HepG2 (cell line): ENCODE results near the gene TNFAIP1. TPM values are rescaled to one million over a fixed set of nuclear protein-coding genes. Genes with fewer than 3 reads are reported as not detected.

Source experiments
- DR1 ChIP-seq: sonication (generic); formaldehyde crosslinking; IDR thresholded peaks from 2 replicates; pipeline ENCODE4 v1.8.0; 2021; ENCODE audit warnings: mild to moderate bottlenecking, missing genetic modification reagents, inconsistent platforms
- HDAC6 ChIP-seq: fragments of 200-600 bp; sonication (generic); IDR thresholded peaks from 2 replicates; pipeline ENCODE4 v1.7.0; 2017; ENCODE audit warnings: mild to moderate bottlenecking, antibody characterized with exemption, low read length, low read depth
- IRF2 ChIP-seq: IDR thresholded peaks from 2 replicates; pipeline ENCODE4 v1.6.1; 2018; ENCODE audit warnings: missing genetic modification reagents, missing compliant biosample characterization
- SIN3A ChIP-seq: IDR thresholded peaks from 2 replicates; pipeline ENCODE4 v1.6.1; 2011; ENCODE audit warnings: low read depth, mild to moderate bottlenecking, control low read depth, low read length, borderline replicate concordance
- ZNF276 ChIP-seq: sonication (generic); formaldehyde crosslinking; IDR thresholded peaks from 2 replicates; pipeline ENCODE4 v1.4.0; 2020; ENCODE audit warnings: mild to moderate bottlenecking, low read depth, missing genetic modification reagents
- polyA plus RNA-seq, 8 experiments: library from polyadenylated mRNA; depleted of rRNA in 3 of 8; stranded (reverse) in 7 of 8; unstranded in 1 of 8; fragments of >200 nt; fragmentation: Illumina TruSeq in 4 of 8; extraction: Trizol in 4 of 8; gene quantifications; 2 replicates each; pipeline versions ENCODE4 v1.2.1 to v1.2.3, GENCODE V29; 2011 to 2016; ENCODE audit warnings: low read depth in 4 of 8, missing spikeins in 1 of 8, mixed read lengths in 1 of 8; ENCODE audit not compliant: insufficient read depth in 1 of 8
- total RNA-seq, 5 experiments: library from RNA; depleted of rRNA; stranded (reverse); fragments of >200 nt; fragmentation: Illumina TruSeq; extraction: Trizol; gene quantifications; 2 replicates each; pipeline ENCODE4 v1.2.3, GENCODE V29; 2016; ENCODE audit warnings: low read depth in 1 of 5
- TF ChIP-seq, protein P1 (sequence below): sonication (generic); formaldehyde crosslinking; IDR thresholded peaks from 2 replicates; pipeline ENCODE4 v1.4.0; 2020; ENCODE audit warnings: missing genetic modification reagents
- TF ChIP-seq, protein P2 (sequence below): sonication (generic); formaldehyde crosslinking; IDR thresholded peaks from 2 replicates; pipeline ENCODE4 v1.5.0; 2020; ENCODE audit warnings: missing genetic modification reagents, mild to moderate bottlenecking, borderline replicate concordance

The TNFAIP1 gene
- total and polyA plus RNA-seq, 2 of the 13 experiments (the other 11 are each of a cell fraction or from before 2014, with no cell fraction given) = 17.5 to 40.6 TPM

DNA sequence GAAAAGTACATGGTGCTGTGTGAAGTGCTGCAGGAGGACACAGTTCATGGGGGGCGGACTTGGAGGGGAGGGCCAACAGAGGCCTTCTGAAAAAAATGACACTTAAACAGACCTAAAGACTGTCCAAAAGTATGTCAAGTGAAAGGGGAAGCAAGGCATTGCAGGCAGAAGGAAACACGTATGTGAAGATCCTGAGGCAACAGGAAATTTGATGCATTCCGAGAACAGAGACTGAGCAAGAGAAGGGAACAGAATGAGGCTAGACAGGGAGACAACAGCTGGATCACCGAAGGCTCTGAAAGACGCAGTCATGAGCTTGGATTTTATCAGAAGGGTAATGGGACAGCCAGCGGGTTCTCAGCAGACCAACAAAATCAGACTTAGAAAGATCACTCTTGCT is 1.4 kb upstream of the TNFAIP1 start (continued):
- TF ChIP-seq ZNF276 (CRISPR knock-in tag) (no peak), SIN3A (no peak), DR1 (CRISPR knock-in tag) (no peak), HDAC6 (no peak), IRF2 (CRISPR knock-in tag) (no peak)
- TF ChIP-seq, protein P1, sequence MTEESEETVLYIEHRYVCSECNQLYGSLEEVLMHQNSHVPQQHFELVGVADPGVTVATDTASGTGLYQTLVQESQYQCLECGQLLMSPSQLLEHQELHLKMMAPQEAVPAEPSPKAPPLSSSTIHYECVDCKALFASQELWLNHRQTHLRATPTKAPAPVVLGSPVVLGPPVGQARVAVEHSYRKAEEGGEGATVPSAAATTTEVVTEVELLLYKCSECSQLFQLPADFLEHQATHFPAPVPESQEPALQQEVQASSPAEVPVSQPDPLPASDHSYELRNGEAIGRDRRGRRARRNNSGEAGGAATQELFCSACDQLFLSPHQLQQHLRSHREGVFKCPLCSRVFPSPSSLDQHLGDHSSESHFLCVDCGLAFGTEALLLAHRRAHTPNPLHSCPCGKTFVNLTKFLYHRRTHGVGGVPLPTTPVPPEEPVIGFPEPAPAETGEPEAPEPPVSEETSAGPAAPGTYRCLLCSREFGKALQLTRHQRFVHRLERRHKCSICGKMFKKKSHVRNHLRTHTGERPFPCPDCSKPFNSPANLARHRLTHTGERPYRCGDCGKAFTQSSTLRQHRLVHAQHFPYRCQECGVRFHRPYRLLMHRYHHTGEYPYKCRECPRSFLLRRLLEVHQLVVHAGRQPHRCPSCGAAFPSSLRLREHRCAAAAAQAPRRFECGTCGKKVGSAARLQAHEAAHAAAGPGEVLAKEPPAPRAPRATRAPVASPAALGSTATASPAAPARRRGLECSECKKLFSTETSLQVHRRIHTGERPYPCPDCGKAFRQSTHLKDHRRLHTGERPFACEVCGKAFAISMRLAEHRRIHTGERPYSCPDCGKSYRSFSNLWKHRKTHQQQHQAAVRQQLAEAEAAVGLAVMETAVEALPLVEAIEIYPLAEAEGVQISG (CRISPR knock-in tag) = no peak
- TF ChIP-seq, protein P2, sequence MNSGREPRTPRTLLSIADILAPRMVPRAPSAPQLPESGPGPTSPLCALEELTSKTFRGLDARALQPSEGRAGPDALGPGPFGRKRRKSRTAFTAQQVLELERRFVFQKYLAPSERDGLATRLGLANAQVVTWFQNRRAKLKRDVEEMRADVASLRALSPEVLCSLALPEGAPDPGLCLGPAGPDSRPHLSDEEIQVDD = no peak
